Measurements from ENCODE around the gene SHOC2. TPM values are rescaled to one million over a fixed set of nuclear protein-coding genes. Genes with fewer than 3 reads are reported as not detected.

Gene SHOC2
- 10 to 100 TPM; 24.9 to 27.2 TPM for total RNA-seq

GRCh38 chr10:110919349-110919931 lies at the start of gene SHOC2:
Gene SHOC2 (plus strand): TSS chr10:110919604. CDS start chr10:110964359, 44,755 bp downstream.
- intact Hi-C loops (cut with micrococcal nuclease): loop anchor here (1.0 to 10.0 kb wide), 13 partner anchors 47 to 1535 kb away; partner anchors contain the start of genes ADRA2A, GPAM and SMC3
- Mint-ChIP-seq H3K27ac (peak within 1 kb of the TSS; percentile 98), H3K27me3 (ENCODE audit: low read depth) (no peaks in the 10 kb centered on the region)

GRCh38 chr10:110870823-110871297 lies 48.5 kb upstream of the SHOC2 start:
- CTCF ChIA-PET: interaction anchor here (1.1 to 1.5 kb wide), 3 partner anchors 10 to 13 kb away, joined by 3 to 5 read pairs (median 4); no protein-coding TSS in a partner anchor
- H3K4me1 Mint-ChIP-seq (ENCODE audit: low read depth): peaks cover 65% of the 10 kb centered on the region
- no peaks in the 10 kb centered on the region for H3K9me3 Mint-ChIP-seq
- H3K36me3 Mint-ChIP-seq (ENCODE audit: low read depth): peaks cover 6% of the 10 kb centered on the region
- no peaks in the 10 kb centered on the region for H3K27me3 Mint-ChIP-seq (ENCODE audit: low read depth)
- peak overlapping the region; percentile 93 for H3K4me3 Mint-ChIP-seq
- DNase-seq: no peak
- intact Hi-C loops (cut with micrococcal nuclease): loop anchor here (1.0 to 10.0 kb wide), 7 partner anchors 11 to 796 kb away; partner anchors contain the start of gene SMC3
- H3K27ac Mint-ChIP-seq: peak overlapping the region; percentile 98

More at GRCh38 chr10:110919349-110919931, at the start of gene SHOC2:
- Mint-ChIP-seq H3K9me3 (no peaks in the 10 kb centered on the region), H3K36me3 (ENCODE audit: low read depth) (peaks cover 7% of the 10 kb centered on the region), H3K4me3 (peak within 1 kb of the TSS; percentile 97), H3K4me1 (ENCODE audit: low read depth) (peaks cover 37% of the 10 kb centered on the region)
- CTCF ChIA-PET: interaction anchor here (0.8 to 2.2 kb wide), 5 partner anchors 16 to 177 kb away, joined by 3 to 6 read pairs (median 4); no protein-coding TSS in a partner anchor
- peak; percentile 99 for DNase-seq

GRCh38 chr10:110871298-110872084 lies 47.9 kb upstream of the SHOC2 start, which contains the start of gene PDCD4:
Gene PDCD4 (plus strand): TSS chr10:110871928. CDS start chr10:110876028, 4,100 bp downstream.
- Mint-ChIP-seq H3K9me3 (no peaks in the 10 kb centered on the region), H3K36me3 (ENCODE audit: low read depth) (peaks cover 6% of the 10 kb centered on the region)

GRCh38 chr10:110872145-110872983 lies 47.0 kb upstream of the SHOC2 start:
- Mint-ChIP-seq H3K27me3 (ENCODE audit: low read depth) (no peaks in the 10 kb centered on the region), H3K9me3 (no peaks in the 10 kb centered on the region), H3K4me1 (ENCODE audit: low read depth) (peaks cover 56% of the 10 kb centered on the region), H3K36me3 (ENCODE audit: low read depth) (peaks cover 6% of the 10 kb centered on the region), H3K27ac (peak overlapping the region; percentile 98), H3K4me3 (peak overlapping the region; percentile 88)
- CTCF ChIA-PET: interaction anchor here (0.6 to 1.9 kb wide), 8 partner anchors 12 to 679 kb away, joined by 3 to 7 read pairs (median 4); no protein-coding TSS in a partner anchor
- intact Hi-C loops (cut with micrococcal nuclease): loop anchor here (1.0 to 10.0 kb wide), 9 partner anchors 8 to 798 kb away; partner anchors contain the start of genes BBIP1, SHOC2 and SMC3
- peak; percentile 90 for DNase-seq

More at GRCh38 chr10:110871298-110872084, 47.9 kb upstream of the SHOC2 start, which contains the start of gene PDCD4:
- H3K4me3 Mint-ChIP-seq: peak within 1 kb of the TSS; percentile 93
- H3K4me1 Mint-ChIP-seq (ENCODE audit: low read depth): peaks cover 61% of the 10 kb centered on the region
- H3K27ac Mint-ChIP-seq: peak within 1 kb of the TSS; percentile 98
- peak; percentile 96 for DNase-seq
- CTCF ChIA-PET: interaction anchor here (0.6 to 1.3 kb wide), 5 partner anchors 11 to 678 kb away, joined by 3 to 5 read pairs (median 4); no protein-coding TSS in a partner anchor
- no peaks in the 10 kb centered on the region for H3K27me3 Mint-ChIP-seq (ENCODE audit: low read depth)
- intact Hi-C loops (cut with micrococcal nuclease): loop anchor here (1.0 to 10.0 kb wide), 12 partner anchors 7 to 797 kb away; partner anchors contain the start of genes BBIP1, SHOC2 and SMC3

- intact Hi-C loops (cut with micrococcal nuclease): loop anchor here (1.0 to 10.0 kb wide), 9 partner anchors 9 to 798 kb away; partner anchors contain the start of genes BBIP1, SHOC2 and SMC3
These were observed 46.1 kb upstream of the SHOC2 start for GRCh38 chr10:110872984-110873923.

GRCh38 chr10:110873951-110874350 lies 45.5 kb upstream of the SHOC2 start:
- Mint-ChIP-seq H3K9me3 (no peaks in the 10 kb centered on the region), H3K27me3 (ENCODE audit: low read depth) (no peaks in the 10 kb centered on the region), H3K4me3 (peak overlapping the region; percentile 73), H3K4me1 (ENCODE audit: low read depth) (peaks cover 56% of the 10 kb centered on the region), H3K27ac (peak overlapping the region; percentile 85), H3K36me3 (ENCODE audit: low read depth) (peaks cover 6% of the 10 kb centered on the region)
- DNase-seq: no peak
- intact Hi-C loops (cut with micrococcal nuclease): loop anchor here (1.0 to 10.0 kb wide), 5 partner anchors 8 to 799 kb away; partner anchors contain the start of gene SMC3
- CTCF ChIA-PET: interaction anchor here (1.6 to 1.9 kb wide), 2 partner anchors 15 to 21 kb away, joined by 5 to 7 read pairs; no protein-coding TSS in a partner anchor

More at GRCh38 chr10:110872984-110873923, 46.1 kb upstream of the SHOC2 start:
- Mint-ChIP-seq H3K4me1 (ENCODE audit: low read depth) (peaks cover 57% of the 10 kb centered on the region), H3K9me3 (no peaks in the 10 kb centered on the region), H3K27me3 (ENCODE audit: low read depth) (no peaks in the 10 kb centered on the region), H3K36me3 (ENCODE audit: low read depth) (peaks cover 6% of the 10 kb centered on the region), H3K27ac (peak overlapping the region; percentile 96), H3K4me3 (peak overlapping the region; percentile 88)
- no peak for DNase-seq
- CTCF ChIA-PET: interaction anchor here (0.7 to 1.9 kb wide), 5 partner anchors 14 to 71 kb away, joined by 3 to 7 read pairs (median 5); no protein-coding TSS in a partner anchor

GRCh38 chr10:110876000-110876399 lies 43.4 kb upstream of the SHOC2 start:
- Mint-ChIP-seq H3K27ac (peak overlapping the region; percentile 37), H3K36me3 (ENCODE audit: low read depth) (peaks cover 7% of the 10 kb centered on the region), H3K4me3 (no peak overlapping the region), H3K27me3 (ENCODE audit: low read depth) (no peaks in the 10 kb centered on the region), H3K4me1 (ENCODE audit: low read depth) (peaks cover 55% of the 10 kb centered on the region), H3K9me3 (no peaks in the 10 kb centered on the region)
- intact Hi-C loops (cut with micrococcal nuclease): loop anchor here (1.0 to 10.0 kb wide), 2 partner anchors 376 to 801 kb away; no protein-coding TSS in a partner anchor
- no peak for DNase-seq
- CTCF ChIA-PET: interaction anchor here (0.7 to 5.5 kb wide), 4 partner anchors 8 to 99 kb away, joined by 3 to 19 read pairs (median 6); no protein-coding TSS in a partner anchor

GRCh38 chr10:110876788-110877187 lies 42.6 kb upstream of the SHOC2 start:
- CTCF ChIA-PET: interaction anchor here (0.6 to 5.5 kb wide), 5 partner anchors 9 to 818 kb away, joined by 3 to 19 read pairs (median 4); no protein-coding TSS in a partner anchor
- H3K4me3 Mint-ChIP-seq: no peak overlapping the region
- intact Hi-C loops (cut with micrococcal nuclease): loop anchor here (10.0 kb wide), 1 partner anchor 802 kb away; no protein-coding TSS in a partner anchor
- no peak overlapping the region for H3K27ac Mint-ChIP-seq
- no peak for DNase-seq
- H3K27me3 Mint-ChIP-seq (ENCODE audit: low read depth): no peaks in the 10 kb centered on the region
- peaks cover 11% of the 10 kb centered on the region for H3K36me3 Mint-ChIP-seq (ENCODE audit: low read depth)
- no peaks in the 10 kb centered on the region for H3K9me3 Mint-ChIP-seq
- H3K4me1 Mint-ChIP-seq (ENCODE audit: low read depth): peaks cover 57% of the 10 kb centered on the region

GRCh38 chr10:110880012-110880411 lies 39.4 kb upstream of the SHOC2 start:
- H3K27ac Mint-ChIP-seq: peak overlapping the region; percentile 33
- H3K4me1 Mint-ChIP-seq (ENCODE audit: low read depth): peaks cover 75% of the 10 kb centered on the region
- no peaks in the 10 kb centered on the region for H3K27me3 Mint-ChIP-seq (ENCODE audit: low read depth)
- CTCF ChIA-PET: interaction anchor here (0.6 to 5.5 kb wide), 4 partner anchors 11 to 162 kb away, joined by 3 to 19 read pairs (median 4); no protein-coding TSS in a partner anchor
- no peak for DNase-seq
- intact Hi-C loops (cut with micrococcal nuclease): loop anchor here (1.0 kb wide), 1 partner anchor 8 kb away; no protein-coding TSS in a partner anchor
- H3K4me3 Mint-ChIP-seq: no peak overlapping the region
- H3K36me3 Mint-ChIP-seq (ENCODE audit: low read depth): peaks cover 24% of the 10 kb centered on the region
- no peaks in the 10 kb centered on the region for H3K9me3 Mint-ChIP-seq

- Mint-ChIP-seq H3K4me1 (ENCODE audit: low read depth) (peaks cover 74% of the 10 kb centered on the region), H3K9me3 (no peaks in the 10 kb centered on the region), H3K4me3 (no peak overlapping the region), H3K27me3 (ENCODE audit: low read depth) (no peaks in the 10 kb centered on the region), H3K27ac (peak overlapping the region; percentile 20), H3K36me3 (ENCODE audit: low read depth) (peaks cover 24% of the 10 kb centered on the region)
- CTCF ChIA-PET: interaction anchor here (0.6 to 1.6 kb wide), 2 partner anchors 16 to 135 kb away, joined by 3 to 4 read pairs; no protein-coding TSS in a partner anchor
- intact Hi-C loops (cut with micrococcal nuclease): no loop called here
- no peak for DNase-seq
These were observed 38.2 kb upstream of the SHOC2 start for GRCh38 chr10:110881247-110881646.
